SK-N-DZ (cell line): ENCODE data around the gene TMEM238.
A peak's percentile ranks its signal among the peaks of the same experiment; 100 is the strongest.
"Not testable (repeated sequence)": the region's sequence is repeated elsewhere in the genome, so short reads cannot be mapped to it uniquely, and the experiment has no call there.

Source experiments
- DNase-seq: peaks from one replicate; pipeline ENCODE4 v3.0.0-alpha.2; 2015; ENCODE audit warnings: low spot score

The TMEM238 gene

GRCh38 chr19:55339889-55340783 lies 44.0 kb downstream of the TMEM238 start:
- DNase-seq, result no peak

GRCh38 chr19:55339105-55339888 lies 44.8 kb downstream of the TMEM238 start, which contains the start of gene KMT5C:
Gene KMT5C (plus strand): TSS chr19:55339876. CDS start chr19:55341937, 2,061 bp downstream.
- DNase-seq, result peak; percentile 99

DNA sequence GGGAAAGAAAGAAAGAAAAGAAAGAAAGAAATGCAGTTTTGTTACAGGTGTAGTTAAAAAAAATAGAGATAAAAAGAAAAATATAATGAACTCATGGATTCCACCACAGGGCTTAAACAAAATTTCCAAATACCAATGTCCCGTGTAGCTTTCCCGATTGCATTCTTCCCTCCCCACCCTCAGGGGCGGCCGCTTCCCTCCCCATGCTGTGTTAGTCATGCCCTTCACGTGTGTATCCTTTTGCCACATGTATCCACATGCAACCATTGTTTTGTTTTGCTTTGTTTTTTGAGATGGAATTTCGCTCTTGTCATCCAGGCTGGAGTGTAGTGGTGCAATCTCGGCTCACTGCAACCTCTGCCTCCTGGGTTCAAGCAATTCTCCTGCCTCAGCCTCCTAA lies 48.0 kb downstream of the TMEM238 start:
- no peak for DNase-seq

DNA sequence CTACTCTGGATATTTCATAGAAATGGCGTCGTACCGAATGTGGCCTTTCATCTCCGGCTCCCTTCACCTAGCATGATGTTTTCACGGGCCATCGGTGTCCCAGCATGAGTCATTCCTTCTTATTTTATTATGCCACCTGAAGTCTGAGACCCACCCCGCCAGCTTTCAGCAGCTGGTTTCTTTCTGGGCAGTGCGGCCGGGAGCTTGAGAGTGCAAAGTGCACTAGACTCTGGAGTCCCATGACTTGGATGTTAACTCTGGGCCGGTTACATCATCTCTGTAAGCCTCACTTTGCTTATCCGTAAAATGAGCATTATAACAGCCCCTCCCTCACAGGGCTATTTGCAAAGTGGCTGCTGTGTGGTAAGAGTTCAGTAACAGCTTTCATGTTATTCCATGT lies 50.2 kb downstream of the TMEM238 start:
- no peak for DNase-seq

DNA sequence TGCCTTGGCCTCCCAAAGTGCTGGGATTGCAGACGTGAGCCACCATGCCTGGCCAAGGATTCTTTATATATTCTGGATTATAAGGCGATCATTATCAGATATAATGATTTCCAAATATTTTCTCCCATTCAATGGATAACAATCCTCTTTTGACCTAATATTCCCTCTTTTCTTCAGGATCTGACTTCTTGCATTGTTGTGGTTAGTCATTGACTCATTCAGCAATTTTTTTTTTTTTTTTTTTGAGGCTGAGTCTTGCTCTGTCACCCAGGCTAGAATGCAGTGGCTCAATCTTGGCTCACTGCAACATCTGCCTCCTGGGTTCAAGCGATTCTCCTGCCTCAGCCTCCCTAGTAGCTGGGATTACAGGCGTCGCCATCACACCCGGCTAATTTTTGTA lies 54.3 kb downstream of the TMEM238 start:
- not testable (repeated sequence) for DNase-seq
